ENCODE measurements around the gene GP1BA.
"Not testable (repeated sequence)": the region's sequence is repeated elsewhere in the genome, so short reads cannot be mapped to it uniquely, and the experiment has no call there.

DNA sequence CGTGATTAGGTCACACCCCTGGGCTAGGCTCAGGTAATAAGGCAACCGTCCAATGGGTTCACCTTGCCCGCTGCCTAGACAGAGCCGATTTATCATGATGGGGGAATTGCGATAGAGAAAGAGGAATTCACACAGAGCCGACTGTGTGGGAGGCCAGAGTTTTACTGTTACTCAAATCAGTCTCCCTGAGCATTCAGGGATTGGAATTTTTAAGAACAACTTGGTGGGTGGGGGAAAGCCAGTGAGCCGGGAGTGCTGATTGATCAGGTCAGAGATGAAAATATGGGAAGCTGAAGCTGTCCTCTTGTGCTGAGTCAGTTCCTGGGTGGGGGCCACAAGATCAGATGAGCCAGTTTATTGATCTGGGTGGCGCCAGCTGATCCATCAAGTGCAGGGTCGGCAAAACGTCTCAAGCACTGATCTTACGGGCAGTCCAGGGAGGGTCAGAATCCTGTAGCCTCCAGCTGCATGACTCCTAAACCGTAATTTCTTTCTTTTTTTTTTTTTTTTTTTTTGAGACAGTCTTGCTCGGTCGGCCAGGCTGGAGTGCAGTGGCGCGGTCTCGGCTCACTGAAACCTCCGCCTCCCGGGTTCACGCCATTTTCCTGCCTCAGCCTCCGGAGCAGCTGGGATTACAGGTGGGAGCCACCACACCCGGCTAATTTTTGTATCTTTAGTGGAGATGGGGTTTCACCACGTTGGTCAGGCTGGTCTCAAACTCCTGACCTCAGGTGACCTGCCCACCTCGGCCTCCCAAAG, 5.3 kb upstream of the GP1BA start:
- TF ChIP-seq, protein P1, sequence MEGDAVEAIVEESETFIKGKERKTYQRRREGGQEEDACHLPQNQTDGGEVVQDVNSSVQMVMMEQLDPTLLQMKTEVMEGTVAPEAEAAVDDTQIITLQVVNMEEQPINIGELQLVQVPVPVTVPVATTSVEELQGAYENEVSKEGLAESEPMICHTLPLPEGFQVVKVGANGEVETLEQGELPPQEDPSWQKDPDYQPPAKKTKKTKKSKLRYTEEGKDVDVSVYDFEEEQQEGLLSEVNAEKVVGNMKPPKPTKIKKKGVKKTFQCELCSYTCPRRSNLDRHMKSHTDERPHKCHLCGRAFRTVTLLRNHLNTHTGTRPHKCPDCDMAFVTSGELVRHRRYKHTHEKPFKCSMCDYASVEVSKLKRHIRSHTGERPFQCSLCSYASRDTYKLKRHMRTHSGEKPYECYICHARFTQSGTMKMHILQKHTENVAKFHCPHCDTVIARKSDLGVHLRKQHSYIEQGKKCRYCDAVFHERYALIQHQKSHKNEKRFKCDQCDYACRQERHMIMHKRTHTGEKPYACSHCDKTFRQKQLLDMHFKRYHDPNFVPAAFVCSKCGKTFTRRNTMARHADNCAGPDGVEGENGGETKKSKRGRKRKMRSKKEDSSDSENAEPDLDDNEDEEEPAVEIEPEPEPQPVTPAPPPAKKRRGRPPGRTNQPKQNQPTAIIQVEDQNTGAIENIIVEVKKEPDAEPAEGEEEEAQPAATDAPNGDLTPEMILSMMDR (IDR thresholded peaks at IDR 0.05; ENCODE audit: low read length) = not testable (repeated sequence)
- not testable (repeated sequence) for TF ChIP-seq EZH2 (IDR thresholded peaks at IDR 0.05; ENCODE audit: borderline replicate concordance, low read length)

All from OCI-LY1 (cell line).